Embryonic facial prominence (tissue), 1 donor: ENCODE data around the gene PDE8A.
"Not testable (repeated sequence)": the region's sequence is repeated elsewhere in the genome, so short reads cannot be mapped to it uniquely, and the experiment has no call there.

Experiments used
- DNase-seq: peaks from one replicate; pipeline ENCODE4 v3.0.0-alpha.2; 2016; ENCODE audit errors: extremely low spot score

The PDE8A gene

DNA sequence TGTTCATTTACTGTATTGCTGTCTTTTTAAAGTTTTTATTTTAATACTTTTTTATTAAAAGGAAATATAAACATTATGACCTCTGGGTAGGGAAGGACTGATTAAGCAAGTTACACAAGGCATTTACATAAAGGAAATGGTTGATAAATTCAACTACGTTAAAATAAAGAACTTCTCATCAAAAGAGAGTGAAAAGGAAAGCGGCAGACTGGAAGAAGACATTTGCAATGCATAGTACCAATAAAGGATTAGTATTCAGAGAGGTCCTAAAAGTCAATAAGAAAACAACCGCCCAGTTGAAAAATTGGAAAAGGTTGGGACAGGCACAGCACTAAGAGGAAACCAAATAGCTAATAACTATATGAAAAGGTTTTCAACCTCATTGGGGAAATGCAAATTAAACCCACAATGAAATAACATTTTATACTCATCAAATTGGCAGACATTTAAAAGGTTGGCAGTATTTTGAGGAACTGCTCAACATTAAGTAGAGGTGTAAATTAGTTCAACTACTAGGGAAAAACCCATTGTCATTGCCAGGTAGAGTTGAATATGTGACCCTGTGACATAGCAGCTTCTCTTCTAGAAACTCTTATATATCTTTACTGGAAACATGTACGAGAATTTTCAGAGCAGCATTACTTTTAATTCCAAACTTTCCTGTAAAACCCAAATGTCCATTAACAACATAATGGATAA, 9.5 kb downstream of the PDE8A start:
- DNase-seq = no peak

DNA sequence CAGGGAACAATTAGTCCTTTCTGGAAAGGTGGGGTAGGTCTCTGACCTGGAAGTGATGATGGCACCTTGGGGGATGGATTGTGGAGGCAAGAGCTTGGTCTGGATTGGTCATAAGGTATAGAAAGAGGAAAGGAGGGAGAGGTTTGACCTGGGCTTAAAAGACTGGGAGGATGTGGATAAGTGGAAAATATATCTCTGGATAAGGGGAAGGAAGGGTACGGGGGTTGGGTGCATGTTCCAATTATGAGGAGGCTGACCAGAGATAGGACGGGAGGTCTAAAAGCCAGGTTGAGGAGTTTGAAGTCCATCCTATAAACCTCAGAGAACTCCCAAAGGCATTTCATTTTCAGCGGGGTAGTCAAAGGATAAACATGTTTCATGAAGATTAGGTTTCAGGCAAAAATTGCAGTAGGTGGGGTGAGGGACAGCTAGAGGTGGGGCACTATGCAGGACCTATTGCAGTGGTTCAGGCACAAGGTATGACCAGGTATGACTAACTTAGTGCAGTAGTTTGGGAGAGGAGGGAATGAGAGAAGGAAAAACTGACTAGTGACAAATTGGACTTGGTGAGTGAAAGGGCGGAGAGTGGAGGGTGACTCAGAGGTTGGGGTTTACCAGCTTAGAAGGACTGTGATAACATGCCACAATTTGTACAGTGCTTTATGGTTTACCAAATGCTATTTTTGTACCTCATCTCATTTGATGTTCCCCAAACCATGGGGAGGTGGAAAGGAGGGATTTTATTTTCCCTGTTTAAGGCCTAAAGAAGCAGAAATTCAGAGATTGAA, 10.7 kb downstream of the PDE8A start:
- DNase-seq = no peak

DNA sequence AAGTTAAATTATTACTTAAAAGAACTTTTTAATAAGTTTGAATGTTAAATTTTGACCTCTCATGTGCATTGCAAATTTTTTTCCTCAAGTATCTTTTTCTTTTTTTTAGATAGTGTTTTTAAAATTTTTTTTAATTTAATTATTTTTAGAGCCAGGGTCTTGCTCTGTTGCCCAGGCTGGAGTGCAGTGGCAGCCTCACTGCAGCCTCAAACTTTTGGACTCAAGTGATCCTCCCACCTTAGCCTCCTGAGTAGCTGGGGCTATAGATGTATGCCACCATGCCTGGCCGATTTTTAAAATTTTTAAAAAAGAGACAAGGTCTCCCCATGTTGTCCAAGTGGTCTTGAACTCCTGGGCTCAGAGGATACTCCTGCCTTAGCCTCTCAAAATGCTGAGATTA, 14.4 kb downstream of the PDE8A start:
- DNase-seq = no peak

DNA sequence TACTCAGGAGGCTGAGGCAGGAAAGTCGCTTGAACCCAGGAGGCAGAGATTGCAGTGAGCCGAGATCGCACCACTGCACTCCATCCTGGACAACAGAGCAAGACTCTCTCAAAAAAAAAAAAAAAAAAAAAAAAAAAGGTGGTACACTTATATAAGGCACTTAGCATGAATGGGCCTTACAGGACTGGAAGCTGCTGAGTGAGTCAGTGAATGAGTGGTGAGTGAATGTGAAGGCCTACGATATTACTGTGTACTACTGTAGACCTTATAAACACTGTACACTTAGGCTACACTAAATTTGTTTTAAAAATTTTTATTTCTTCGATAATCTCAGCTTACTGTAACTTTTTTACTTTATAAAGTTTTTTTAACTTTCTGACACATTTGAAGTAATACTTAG, 15.1 kb downstream of the PDE8A start:
- not testable (repeated sequence) for DNase-seq

DNA sequence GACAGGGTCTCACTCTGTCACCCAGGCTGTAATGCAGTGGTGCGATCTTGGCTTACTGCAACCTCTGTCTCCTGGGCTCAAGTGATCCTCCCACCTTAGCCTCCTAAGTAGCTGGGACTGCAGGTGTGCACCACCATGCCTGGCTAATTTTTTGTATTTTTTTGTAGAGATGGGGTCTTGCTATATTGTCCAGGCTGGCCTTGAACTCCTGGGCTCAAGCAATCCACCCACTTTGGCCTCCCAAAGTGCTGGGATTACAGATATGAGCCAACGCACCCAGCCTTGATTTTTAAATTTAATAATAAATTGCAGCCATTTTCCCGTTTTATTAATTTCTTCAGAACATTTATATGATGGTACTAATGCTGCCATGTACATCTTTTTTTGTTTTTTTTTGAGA, 15.6 kb downstream of the PDE8A start:
- not testable (repeated sequence) for DNase-seq

DNA sequence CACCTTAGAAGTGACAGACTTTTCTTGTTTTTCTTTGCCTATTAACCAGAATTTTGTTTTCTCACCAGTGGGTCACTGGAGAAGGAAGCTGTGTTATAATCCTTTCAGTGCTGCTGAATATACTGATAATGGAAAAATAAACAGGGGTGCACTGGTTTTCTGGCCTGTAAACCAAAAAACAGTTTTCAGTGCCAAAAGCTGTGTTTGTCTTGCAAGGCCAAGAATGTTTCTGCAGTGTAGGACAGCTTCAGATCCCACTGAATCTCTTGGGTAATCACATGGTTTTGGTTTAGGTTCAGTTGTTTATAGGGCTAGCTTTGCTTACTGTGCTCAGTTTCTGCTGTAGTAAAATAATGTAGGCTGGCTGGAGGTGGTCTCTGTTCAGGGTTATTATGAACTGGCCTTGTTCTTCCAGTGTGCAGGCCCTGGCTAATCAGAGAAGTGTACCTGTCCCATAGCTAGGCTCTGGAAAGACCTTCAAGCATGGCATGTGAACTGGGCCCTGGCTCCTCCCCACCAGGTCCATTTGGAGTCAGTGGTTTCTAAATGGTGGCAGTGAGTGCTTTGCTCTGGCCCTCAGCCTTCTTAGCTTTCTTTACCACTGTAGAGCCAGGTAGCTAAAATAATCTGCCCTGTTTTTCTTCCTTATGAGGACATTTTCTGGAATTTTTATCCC, 18.7 kb downstream of the PDE8A start:
- no peak for DNase-seq

DNA sequence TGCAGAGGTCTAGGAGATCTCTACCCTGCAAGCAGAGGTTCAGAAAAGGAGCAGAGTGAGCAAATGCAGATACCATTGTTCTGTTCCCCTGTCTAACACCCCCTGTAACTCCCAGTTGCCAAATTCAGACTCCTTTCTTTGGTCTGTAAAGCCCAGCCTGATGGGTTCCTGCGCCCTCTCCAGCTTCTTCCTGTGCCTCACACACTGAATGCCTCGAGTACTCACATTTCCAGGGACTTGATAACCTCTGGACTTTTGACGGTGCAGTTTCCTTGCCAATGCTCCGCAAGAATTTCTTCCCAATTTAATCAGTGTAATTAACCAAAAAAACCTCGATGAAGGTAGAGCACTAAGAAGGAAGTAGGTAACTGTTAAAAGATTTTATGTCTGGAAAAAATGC, 19.3 kb downstream of the PDE8A start:
- DNase-seq = no peak

DNA sequence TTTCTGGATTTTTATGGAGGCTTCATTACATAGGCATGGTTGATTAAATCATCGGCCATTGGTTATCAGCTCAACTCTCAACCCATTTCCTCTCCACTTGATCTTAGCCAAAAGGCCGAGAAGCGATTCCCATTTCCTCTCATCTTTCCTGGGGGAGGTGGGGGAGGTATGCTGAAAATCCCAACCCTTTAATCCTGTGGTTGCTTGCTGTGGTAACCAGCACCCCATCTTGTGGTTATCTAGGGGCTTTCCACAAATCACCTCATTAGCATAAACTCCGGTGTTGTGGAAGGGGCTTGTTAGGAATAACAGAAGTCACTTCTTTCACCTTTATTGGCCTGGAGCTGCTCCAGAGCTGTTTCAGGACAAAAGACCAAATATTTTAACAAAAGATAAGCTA, 20.9 kb downstream of the PDE8A start:
- no peak for DNase-seq

DNA sequence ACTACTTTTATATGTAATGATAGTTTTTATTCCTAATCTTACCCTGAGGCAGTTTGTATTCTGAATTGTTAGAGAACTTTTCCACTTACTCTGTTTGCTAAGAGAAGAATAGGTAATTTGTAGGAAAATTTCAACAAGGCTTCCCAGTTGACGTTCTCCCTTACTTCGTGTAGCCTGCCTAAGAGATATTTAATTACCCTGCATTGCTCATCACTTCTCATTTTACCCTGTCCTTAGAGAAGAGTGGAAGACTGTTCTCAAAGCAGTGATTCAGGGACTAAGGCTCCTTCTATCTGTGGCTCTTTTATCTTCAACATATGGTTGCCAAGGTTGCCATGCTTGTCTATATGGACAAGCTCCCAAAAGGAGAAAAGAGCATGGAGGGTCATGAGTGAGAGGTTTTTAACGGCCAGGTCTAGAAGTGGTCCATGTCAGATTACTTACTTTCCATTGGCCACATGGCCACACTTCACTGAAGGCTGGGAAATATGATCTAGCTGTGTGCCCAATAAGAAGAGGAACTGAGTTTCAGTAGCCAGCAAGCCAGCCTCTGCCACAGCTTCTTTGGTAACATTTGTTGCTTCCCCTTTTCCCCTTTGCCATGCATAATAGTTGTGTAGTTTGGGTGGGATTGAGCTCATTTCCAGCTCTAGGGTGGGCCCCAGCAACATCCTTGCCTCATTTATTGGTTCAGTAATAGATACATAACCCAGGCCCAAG, 22.1 kb downstream of the PDE8A start:
- no peak for DNase-seq

DNA sequence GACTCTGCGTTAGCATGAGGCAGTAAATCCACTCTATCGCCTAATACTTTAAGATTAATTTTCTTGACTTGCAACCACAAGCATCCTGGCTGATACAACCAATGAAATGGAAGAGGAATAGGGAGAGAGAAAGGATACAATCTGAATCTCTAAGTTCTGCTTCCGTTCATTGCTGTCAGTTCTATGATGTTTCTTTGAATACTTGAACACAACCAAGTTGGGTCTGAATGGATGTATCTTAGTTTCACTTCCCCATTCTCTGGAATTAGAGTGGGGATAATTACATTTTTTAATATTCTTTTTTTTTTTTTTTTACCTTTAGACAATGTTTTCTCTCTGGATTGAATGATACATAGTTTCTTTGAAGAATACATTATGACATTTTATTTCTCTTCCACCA, 22.9 kb downstream of the PDE8A start:
- DNase-seq = no peak

DNA sequence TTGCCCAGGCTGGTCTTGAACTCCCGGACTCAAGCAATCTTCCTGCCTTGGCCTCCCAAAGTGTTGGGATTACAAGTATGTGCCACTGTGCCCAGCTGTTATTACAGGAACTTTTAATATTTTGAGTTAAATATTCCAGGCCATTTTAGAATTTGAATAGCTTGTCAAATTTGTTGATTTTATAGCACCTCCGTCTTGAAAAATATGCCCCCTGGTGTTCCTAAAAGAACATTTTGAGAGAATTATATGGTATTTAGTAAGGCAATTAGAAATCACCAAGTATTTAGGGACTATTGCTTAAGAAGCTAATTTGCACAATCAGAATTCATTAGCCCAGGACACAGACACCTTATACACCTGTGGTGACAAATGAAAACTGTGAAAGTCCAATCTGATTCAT, 23.7 kb downstream of the PDE8A start:
- no peak for DNase-seq

DNA sequence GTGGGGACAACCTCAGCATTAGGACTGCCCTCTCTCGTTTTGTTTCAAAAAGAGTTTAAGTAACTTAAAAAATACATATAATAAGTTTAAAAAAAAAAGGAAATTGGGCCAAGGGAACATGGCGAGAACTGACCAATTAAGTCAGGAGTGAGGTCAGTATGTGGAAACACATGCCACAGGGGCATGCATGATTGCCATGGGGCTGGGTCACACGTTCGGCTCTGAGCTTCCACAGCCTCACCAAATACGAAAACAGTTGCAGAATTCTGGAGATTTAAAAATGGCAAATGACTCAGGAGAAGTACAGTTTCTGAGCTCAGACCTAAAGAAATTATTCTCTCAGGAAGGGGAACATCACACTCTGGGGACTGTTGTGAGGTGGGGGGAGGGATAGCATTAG, 24.1 kb downstream of the PDE8A start:
- DNase-seq = no peak

DNA sequence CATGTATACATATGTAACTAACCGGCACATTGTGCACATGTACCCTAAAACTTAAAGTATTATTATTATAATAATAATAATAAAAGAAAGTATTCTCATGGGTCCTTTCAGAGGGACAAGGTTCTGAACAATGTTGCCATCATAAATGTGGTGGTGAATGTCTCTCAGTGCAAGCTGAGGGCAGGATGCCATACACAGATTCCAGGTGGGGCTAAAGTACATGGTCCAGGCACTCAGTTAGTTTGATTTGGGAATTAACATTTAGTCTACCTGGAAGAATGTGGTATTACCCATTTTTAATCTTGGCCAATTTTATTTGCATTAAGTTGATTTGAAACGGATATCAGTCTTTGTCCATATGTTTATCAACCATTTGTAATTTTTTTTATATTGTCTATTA, 24.5 kb downstream of the PDE8A start:
- no peak for DNase-seq

DNA sequence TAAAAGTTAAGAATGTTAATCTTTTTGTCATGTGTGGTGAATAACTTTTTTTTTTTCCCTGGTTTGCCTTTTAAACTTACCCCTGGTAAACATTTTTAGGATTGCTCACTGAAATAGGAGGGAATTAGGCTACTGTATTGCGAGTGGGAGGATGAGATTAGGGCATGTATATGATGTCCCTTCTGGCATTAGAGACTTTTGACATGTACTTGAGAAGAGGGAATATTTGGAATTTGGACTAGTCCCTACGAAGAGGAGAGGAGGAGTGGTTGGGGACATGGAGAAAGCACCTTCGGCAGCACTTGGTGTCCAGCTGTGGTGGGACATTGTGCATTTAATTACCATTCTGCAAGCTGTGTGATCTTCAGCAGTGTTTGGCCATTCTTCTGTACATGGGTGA, 25.0 kb downstream of the PDE8A start:
- no peak for DNase-seq

DNA sequence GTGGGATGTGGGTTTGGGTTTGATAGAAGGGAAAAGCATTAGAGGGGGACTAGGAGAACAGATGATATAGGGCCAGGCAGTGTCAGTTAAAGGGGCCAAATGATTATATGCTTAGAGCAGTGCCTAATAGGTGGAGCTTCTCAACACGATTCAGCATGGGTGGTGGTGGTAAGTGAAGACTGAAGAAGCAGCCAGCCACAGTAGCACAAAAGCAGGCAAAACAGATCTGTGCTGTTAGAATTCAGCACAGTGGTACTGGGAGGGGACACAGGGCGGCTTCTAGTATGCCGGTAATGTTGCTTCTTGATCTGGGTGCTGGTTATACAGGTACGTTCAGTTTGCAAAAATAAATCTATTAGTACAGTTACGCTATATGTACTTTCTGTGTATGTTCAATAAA, 25.5 kb downstream of the PDE8A start:
- DNase-seq = no peak

DNA sequence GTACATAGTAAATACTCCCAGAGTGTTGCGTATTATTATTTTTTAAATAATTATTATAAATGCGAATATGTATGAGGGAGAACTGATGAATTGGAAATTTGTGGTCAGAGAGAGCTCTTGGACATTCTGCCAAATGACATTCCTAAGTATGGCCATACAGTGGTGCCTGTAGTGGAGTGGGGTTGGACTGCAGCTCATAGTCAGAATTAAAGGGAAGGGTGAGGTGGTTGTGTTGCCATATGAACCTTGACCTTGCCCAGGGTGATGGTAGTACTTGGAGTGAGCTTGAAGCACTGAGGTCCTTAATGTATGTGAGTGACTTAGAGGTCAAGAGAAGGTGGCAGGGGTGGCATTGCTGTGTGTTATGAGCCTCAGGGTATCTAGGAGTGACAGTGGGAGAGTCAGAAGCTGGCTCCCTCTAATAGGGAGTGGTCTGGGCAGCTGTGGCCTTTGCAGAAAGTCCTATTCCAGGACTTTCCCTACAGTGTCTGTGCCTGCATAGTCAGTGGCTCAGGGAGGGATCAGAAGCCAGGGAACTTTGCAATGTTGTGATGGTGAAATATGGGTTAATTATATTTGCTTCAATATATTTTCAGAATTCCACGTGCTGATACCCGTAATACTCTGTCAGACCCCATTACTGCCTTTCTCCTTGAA, 26.2 kb downstream of the PDE8A start:
- no peak for DNase-seq

DNA sequence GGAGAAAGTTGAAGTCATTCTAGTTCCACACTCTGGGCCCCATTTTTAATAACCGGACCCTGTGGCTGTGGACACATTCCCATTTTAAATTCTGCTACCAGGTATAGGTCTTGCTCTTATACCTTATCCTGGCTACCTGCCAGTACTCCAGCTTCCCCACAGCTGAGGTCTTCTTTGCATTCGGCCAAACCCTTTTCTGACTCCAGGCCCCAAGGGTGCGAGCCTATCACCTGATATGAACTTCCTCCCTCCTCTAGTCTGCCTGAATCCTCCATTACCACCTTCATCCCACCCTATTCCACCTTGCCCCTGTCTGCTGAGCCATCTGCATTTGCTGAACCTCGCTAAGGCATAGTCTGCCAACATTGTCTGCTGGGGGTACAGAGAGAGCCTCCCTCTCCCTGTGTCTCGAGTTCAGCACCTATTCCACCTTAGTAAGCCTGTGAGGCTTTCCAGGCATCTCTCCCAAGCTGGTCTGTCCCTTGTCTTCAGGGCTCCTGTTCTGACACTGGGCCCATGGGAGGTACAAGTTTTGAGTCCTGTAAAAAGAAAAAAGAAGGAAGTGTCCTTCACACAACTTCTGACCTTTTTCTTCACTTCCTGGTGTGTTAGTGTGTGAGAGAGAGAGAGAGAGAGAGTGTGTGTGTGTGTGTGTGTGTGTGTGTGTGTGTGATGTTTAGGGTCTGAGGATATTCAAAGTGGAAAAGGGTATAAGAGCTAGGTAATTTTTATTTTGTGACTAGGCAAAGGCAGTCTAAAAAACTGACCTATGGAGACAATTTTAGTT, 27.0 kb downstream of the PDE8A start:
- no peak for DNase-seq

DNA sequence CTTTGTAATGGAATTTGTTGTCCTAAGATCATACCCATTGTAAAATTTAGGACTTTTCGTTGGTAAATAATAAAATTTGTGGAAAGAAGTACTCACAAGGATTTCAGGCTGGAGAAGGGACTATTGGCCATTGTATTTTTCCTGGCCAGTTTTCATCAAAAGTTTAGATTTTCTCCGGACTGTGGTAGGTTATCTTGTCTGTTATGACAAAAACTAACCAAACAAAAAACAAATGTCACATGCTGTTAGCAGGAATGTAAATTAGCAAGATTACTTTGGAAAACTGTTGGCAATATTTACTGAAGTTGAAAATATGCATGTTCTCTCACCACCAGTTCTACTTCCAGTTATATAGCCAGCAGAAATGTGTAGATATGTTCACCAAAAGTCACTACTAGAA, 27.8 kb downstream of the PDE8A start:
- DNase-seq = no peak

DNA sequence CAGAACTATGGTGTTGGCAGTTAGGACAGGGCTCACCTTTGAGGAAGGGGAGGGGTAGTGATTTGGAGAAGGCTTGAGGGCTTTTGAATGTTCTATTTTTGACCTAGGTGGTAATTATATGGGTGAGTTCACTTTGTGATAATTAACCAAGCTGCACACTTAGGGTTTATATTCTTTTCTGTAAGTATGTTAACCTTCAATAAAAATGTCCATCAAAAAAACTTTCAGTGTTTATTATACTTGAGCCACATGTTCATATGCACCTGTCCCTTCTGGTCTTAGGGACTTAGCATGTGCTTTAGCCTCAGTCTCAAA, 28.4 kb downstream of the PDE8A start:
- no peak for DNase-seq

DNA sequence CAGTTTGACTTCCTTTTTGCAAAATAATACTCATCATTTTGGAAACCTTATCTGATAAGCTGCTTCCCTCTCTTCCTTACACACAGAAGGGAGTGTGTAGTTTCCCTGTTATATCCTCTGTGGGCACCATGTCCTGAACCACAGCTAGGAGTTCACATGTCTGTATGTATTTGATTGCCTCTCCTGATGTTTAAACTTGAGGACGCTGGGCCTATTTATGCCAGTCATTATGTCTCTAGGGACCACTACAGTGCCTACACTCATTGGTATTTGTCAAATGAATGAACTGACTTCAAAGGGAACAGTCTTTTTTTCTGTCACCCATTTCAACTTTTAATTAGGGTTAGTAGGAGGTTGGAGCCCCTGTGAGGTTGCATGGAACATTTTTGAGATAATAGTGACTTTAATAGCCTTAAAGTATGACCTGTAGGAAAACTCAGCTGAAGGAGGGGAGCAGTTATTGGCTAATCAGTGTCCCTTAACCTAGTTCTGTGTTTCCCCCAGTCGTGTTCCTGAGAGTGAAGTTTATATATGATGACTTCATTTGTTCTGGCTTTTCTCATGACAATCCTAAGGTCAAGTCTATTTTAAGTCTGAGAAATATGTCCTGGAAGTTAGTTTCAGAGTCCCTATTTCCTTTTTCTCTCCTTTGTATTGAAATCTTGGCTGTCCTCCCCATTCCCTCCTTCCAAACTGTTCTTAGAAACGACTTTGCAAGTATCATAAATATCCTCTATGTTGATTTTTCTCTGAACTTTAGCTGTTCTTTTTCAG, 28.9 kb downstream of the PDE8A start:
- no peak for DNase-seq
